Brain microvascular endothelial cell (primary cell): ENCODE data around the gene SYT7.
A peak's percentile ranks its signal among the peaks of the same experiment; 100 is the strongest.

Source experiments
- DNase-seq: peaks from one replicate; pipeline ENCODE4 v3.0.0-alpha.2; 2020
- H3K27ac ChIP-seq: fragments of 250-450 bp; sonication (Bioruptor Pico); 2 replicates; pipeline ENCODE4 v1.5.1; 2020; ENCODE audit warnings: mild to moderate bottlenecking, moderate library complexity
- H3K27me3 ChIP-seq: fragments of 250-450 bp; sonication (Bioruptor Pico); replicated peaks from 2 replicates; pipeline ENCODE4 v1.5.1; 2020; ENCODE audit warnings: mild to moderate bottlenecking
- H3K36me3 ChIP-seq: fragments of 250-450 bp; sonication (Bioruptor Pico); replicated peaks from 2 replicates; pipeline ENCODE4 v1.5.1; 2020; ENCODE audit warnings: mild to moderate bottlenecking
- H3K4me3 ChIP-seq: 2 replicates; pipeline ENCODE4 v1.5.1; 2011; ENCODE audit warnings: low read depth, mild to moderate bottlenecking, control low read depth, low read length, moderate library complexity
- in situ Hi-C: cut with HindIII; loops from 2 replicates; pipeline ENCODE4 v1.10.0; 2017; ENCODE audit warnings: low sequenced_read_pairs, low pct_ligation_motif_present
- TF ChIP-seq, protein P1 (sequence below): IDR thresholded peaks from 2 replicates; pipeline ENCODE4 v1.5.1; 2011; ENCODE audit warnings: low read depth, mild to moderate bottlenecking, moderate library complexity, low read length, control low read depth, inconsistent platforms; ENCODE audit errors: missing control alignments

SYT7 gene, protein sequence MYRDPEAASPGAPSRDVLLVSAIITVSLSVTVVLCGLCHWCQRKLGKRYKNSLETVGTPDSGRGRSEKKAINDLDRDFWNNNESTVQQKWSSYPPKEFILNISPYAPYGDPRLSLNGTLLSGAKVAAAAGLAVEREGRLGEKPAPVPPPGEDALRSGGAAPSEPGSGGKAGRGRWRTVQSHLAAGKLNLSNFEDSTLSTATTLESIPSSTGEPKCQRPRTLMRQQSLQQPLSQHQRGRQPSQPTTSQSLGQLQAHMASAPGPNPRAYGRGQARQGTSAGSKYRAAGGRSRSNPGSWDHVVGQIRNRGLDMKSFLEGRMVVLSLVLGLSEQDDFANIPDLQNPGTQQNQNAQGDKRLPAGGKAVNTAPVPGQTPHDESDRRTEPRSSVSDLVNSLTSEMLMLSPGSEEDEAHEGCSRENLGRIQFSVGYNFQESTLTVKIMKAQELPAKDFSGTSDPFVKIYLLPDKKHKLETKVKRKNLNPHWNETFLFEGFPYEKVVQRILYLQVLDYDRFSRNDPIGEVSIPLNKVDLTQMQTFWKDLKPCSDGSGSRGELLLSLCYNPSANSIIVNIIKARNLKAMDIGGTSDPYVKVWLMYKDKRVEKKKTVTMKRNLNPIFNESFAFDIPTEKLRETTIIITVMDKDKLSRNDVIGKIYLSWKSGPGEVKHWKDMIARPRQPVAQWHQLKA

DNA sequence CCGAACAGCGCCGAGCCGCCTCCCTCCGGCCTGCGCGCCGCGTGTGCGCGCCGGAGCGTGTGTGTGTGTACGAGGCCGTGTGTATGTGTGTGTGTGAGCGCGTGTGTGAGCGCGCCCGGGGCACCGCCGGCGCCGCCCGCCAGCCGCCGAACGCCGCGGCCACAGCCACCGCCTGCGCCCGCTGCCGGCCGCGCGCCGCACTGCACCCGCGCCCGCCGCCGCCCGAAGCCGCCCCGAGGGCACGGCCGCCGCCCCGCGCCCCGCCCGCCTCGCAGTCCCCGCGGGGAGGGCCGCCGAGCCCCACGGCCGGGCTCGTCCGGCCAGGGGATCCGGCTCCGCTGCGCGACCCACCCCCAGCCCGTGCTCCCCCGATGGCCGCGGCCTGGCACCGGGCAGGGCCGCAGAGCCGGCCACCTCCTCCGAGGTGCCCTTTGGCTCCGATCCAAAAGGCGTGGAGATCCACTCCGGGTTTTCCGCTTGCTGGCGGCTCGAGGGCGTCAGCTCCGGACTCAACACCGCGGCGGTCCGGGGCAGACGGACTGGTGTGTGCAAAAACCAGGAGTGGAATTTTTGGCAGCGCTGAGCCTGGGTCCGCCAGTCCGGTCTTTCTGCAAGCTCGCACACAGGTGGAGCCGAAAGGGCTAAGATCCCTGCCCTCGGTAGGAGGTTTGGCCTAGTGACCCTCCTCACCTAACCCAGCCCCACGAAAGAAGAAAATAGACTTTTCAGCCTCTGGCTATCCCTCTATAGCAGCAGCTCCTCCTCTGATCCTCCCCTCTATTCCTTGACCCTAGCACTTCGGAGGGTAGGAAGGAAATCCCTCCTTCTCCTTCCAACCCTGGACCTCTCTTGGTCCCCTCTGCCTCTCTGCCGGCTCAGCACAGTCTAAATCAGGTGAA, at the start of gene SYT7:
Gene SYT7, minus strand, starts transcription at position 47 of the 899 bp plus-strand sequence. CDS start 256 bp downstream, outside the sequence.
- H3K27ac ChIP-seq, result no peak within 1 kb of the TSS
- peak; percentile 92 for DNase-seq
- H3K27me3 ChIP-seq, result peaks cover 36% of the 10 kb centered on the region
- H3K36me3 ChIP-seq, result no peaks in the 10 kb centered on the region
- in situ Hi-C loops, result no loop called here
- H3K4me3 ChIP-seq, result peak within 1 kb of the TSS; percentile 22
- TF ChIP-seq, protein P1, sequence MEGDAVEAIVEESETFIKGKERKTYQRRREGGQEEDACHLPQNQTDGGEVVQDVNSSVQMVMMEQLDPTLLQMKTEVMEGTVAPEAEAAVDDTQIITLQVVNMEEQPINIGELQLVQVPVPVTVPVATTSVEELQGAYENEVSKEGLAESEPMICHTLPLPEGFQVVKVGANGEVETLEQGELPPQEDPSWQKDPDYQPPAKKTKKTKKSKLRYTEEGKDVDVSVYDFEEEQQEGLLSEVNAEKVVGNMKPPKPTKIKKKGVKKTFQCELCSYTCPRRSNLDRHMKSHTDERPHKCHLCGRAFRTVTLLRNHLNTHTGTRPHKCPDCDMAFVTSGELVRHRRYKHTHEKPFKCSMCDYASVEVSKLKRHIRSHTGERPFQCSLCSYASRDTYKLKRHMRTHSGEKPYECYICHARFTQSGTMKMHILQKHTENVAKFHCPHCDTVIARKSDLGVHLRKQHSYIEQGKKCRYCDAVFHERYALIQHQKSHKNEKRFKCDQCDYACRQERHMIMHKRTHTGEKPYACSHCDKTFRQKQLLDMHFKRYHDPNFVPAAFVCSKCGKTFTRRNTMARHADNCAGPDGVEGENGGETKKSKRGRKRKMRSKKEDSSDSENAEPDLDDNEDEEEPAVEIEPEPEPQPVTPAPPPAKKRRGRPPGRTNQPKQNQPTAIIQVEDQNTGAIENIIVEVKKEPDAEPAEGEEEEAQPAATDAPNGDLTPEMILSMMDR, result peak; percentile 1

DNA sequence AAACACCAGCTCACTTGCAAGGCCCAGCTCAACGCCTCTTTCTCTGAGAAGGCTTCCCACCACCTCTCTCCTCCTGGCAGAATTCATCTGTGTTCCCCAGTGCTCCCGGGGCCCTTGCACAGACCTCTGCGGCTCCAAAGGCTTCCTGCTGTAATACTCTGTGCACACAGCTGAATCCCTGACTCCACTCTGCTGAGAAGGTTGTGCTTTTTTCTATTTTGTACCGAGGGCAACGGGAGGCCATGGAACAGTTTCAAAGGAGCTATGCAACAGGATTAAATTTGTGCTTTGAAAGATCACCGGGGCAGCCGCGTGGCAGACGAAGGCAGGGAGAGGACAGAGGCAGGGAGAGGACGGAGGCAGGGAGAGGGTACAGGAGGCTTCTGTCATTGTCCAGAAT, 49.2 kb upstream of the SYT7 start:
- TF ChIP-seq, protein P1, result no peak
- Histone ChIP-seq H3K27me3 (peaks cover 2% of the 10 kb centered on the region), H3K27ac (no peak overlapping the region), H3K4me3 (no peak overlapping the region), H3K36me3 (no peaks in the 10 kb centered on the region)
- in situ Hi-C loops, result no loop called here
- DNase-seq, result no peak

DNA sequence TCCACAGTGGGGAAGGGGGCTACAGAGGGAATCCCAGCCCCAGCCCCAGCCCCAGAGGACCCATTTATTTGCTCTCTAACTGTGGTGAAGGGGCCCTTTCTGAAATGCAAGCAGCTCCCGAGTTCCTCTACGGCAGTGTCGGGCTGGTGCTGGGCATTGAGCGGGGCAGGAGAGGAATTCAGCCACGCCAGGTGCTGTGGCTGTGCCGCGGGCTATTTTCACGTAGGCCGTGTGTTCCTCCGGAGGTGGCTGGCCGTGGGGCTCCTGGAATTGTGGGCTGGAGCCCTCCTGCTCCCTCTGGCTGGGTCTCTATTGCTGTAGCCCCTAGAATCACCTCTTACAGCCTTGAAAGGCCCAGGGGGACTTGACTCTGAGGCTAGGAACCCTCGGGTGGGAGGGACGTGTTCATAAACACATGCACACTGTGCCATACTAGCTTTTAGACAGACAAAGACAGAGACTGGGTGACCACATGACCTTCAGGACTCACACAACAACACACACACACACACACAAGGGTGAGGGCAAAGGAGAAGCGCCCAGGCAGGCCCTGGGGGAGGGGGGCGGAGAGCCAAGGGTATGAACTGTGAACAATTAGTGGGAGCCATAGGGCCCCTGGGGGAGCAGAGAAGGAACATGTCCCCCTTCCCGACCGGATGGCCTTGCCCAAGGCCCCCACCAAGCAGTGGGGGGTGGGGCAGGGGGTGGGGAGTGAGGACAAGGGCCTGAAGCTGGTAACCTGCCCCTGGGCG, 48.4 kb upstream of the SYT7 start:
- in situ Hi-C loops, result no loop called here
- TF ChIP-seq, protein P1, result no peak
- H3K4me3 ChIP-seq, result no peak overlapping the region
- no peaks in the 10 kb centered on the region for H3K36me3 ChIP-seq
- no peak overlapping the region for H3K27ac ChIP-seq
- DNase-seq, result no peak
- peaks cover 2% of the 10 kb centered on the region for H3K27me3 ChIP-seq

DNA sequence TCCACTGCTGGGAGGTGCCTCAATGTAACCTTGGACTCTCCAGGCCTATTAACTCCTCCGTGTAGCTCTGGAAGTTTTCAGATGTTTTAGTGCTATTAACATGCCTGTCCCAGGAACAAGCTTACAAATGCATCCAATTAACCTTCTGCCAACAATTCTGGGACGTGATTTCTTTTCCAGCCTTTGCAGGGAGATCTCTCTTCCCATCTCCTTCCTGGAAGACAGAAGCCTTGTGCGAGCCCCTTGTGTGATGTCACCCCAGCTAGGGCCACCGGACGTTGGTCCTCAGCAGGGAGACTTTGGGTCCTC, 47.7 kb upstream of the SYT7 start:
- no peaks in the 10 kb centered on the region for H3K36me3 ChIP-seq
- H3K27ac ChIP-seq, result no peak overlapping the region
- H3K27me3 ChIP-seq, result peaks cover 2% of the 10 kb centered on the region
- in situ Hi-C loops, result no loop called here
- no peak overlapping the region for H3K4me3 ChIP-seq
- TF ChIP-seq, protein P1, result no peak
- DNase-seq, result no peak
